OCI-LY3 (cell line): ENCODE measurements around the gene OR5K3.

Experiments
- CTCF ChIP-seq: fragments of 200-600, 300-600 bp; sonication (generic); IDR thresholded peaks from 2 replicates; pipeline ENCODE4 v1.5.1; 2014; ENCODE audit warnings: antibody characterized with exemption, low read length, low read depth
- EZH2phosphoT487 ChIP-seq: fragments of 200-600 bp; shearing (Covaris generic); IDR thresholded peaks from 2 replicates; pipeline ENCODE4 v1.6.1; 2018; ENCODE audit warnings: antibody characterized with exemption, mixed run types, low read depth

DNA sequence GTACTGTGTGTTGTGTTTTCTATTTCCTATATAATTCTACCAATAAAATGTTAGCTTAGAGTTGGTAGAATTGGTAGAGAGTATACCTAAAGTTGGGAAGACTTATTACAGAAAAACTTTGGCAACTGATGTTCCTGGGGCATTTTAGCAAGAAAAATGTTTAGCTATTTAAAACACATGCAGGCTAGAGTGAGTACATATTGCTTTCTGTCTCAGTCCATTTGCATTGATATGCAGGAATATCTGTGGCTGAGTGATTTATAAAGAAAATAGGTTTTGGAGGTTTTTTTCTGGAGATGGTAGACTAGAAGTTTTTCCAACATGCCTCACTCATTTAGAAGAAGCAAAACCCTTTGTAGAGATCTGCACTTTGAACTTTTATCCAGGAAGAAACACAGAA, 42.1 kb downstream of the OR5K3 start:
- no peak for TF ChIP-seq CTCF
- TF ChIP-seq EZH2phosphoT487: no peak
